ENCODE data around the gene ACSS1. TPM values are rescaled to one million over a fixed set of nuclear protein-coding genes. Genes with fewer than 3 reads are reported as not detected.

Gene ACSS1
- total RNA-seq, 4 donors from 2014 or later = 33.7 to 42.3 (median 38.4) TPM

GRCh38 chr20:24959591-24960301 lies 98.2 kb downstream of the ACSS1 start:
- DNase-seq (ENCODE audit: low spot score in 2 of 2) = peak in 1 of 2 donors; percentile 81
- WGBS, 2 donors = 86 to 88% methylated on average over 11 to 13 of the region's 14 CpGs

GRCh38 chr20:24958506-24959385 lies 99.2 kb downstream of the ACSS1 start:
- no peak overlapping the region for H3K4me3 ChIP-seq (ENCODE audit: low read depth, poor library complexity, severe bottlenecking)
- intact Hi-C loops (cut with DNase I; ENCODE audit: low total_unique reads) = no loop called here
- TF ChIP-seq CTCF (IDR thresholded peaks at IDR 0.05) = no peak
- no peak for TF ChIP-seq POLR2A (IDR thresholded peaks at IDR 0.05)
- peak in 1 of 2 donors; percentile 63 for DNase-seq (ENCODE audit: low spot score in 2 of 2)
- WGBS, 2 donors = 78 to 79% methylated on average over 20 of the region's 20 CpGs

More at GRCh38 chr20:24959591-24960301, 98.2 kb downstream of the ACSS1 start:
- TF ChIP-seq POLR2A (IDR thresholded peaks at IDR 0.05) (no peak), CTCF (IDR thresholded peaks at IDR 0.05) (no peak)
- no peak overlapping the region for H3K4me3 ChIP-seq (ENCODE audit: low read depth, poor library complexity, severe bottlenecking)
- intact Hi-C loops (cut with DNase I; ENCODE audit: low total_unique reads) = no loop called here

GRCh38 chr20:24957326-24958016 lies 100.5 kb downstream of the ACSS1 start:
- intact Hi-C loops (cut with DNase I; ENCODE audit: low total_unique reads) = no loop called here
- H3K4me3 ChIP-seq (ENCODE audit: low read depth, poor library complexity, severe bottlenecking) = no peak overlapping the region
- 95% methylated on average over 16 to 17 of the region's 18 CpGs for WGBS, 2 donors
- TF ChIP-seq CTCF (IDR thresholded peaks at IDR 0.05) = no peak
- no peak for TF ChIP-seq POLR2A (IDR thresholded peaks at IDR 0.05)
- DNase-seq (ENCODE audit: low spot score in 2 of 2) = peak in 1 of 2 donors; percentile 68

Other genes with a start within 250 kb of the ACSS1 start
- 1 to 10 TPM in 3 of 4 donors, under 1 TPM in 1; 0.42 to 5.1 (median 1.2) TPM for gene CST7, start 108.9 kb downstream of the ACSS1 start, total RNA-seq
- gene APMAP, start 65.4 kb downstream of the ACSS1 start, total RNA-seq = 10 to 100 TPM; 34.4 to 88.7 (median 52.6) TPM
- gene VSX1, start 24.0 kb upstream of the ACSS1 start, total RNA-seq = not detected
- 10 to 100 TPM; 37.5 to 59.7 (median 43.0) TPM for gene ENTPD6, start 137.6 kb upstream of the ACSS1 start, total RNA-seq
- 100 to 1,000 TPM in 3 of 4 donors, 10 to 100 TPM in 1; 99.0 to 308 (median 194) TPM for gene PYGB, start 189.9 kb upstream of the ACSS1 start, total RNA-seq